Adrenal gland (tissue), 12 donors: ENCODE data around the gene PKP4. TPM values are rescaled to one million over a fixed set of nuclear protein-coding genes. Genes with fewer than 3 reads are reported as not detected.

ENCODE experiments used
- DNase-seq, 7 donors: peaks; one replicate each; pipeline ENCODE4 v3.0.0-alpha.2; 2019 to 2020
- H3K27ac ChIP-seq, 5 donors: fragments of 200-600 bp; sonication (generic) in 4 of 5; 1 replicate in 3 of 5; 2 replicates in 2 of 5; pipeline versions ENCODE4 v1.5.1 to v1.8.0; 2016 to 2020; ENCODE audit warnings: mild to moderate bottlenecking in 1 of 5
- H3K27me3 ChIP-seq: fragments of 200-600 bp; 2 replicates; pipeline ENCODE4 v1.8.0; 2021
- H3K36me3 ChIP-seq, 2 donors: fragments of 200-600 bp; replicated peaks in 1 of 2; 1 replicate in 1 of 2; 2 replicates in 1 of 2; pipeline versions ENCODE4 v1.5.1 to v1.8.0; 2018 to 2022
- H3K4me1 ChIP-seq, 2 donors: fragments of 200-600 bp; replicated peaks in 1 of 2; 1 replicate in 1 of 2; 2 replicates in 1 of 2; pipeline versions ENCODE4 v1.5.1 to v1.8.0; 2018 to 2021
- H3K4me3 ChIP-seq, 4 donors: fragments of 200-600 bp; sonication (generic) in 3 of 4; one replicate each; pipeline ENCODE4 v1.5.1; 2016 to 2018
- H3K9me3 ChIP-seq, 3 donors: fragments of 200-600 bp; sonication (generic) in 1 of 3; replicated peaks in 1 of 3; 1 replicate in 2 of 3; 2 replicates in 1 of 3; pipeline versions ENCODE4 v1.5.1 to v1.8.0; 2016 to 2021
- POLR2A ChIP-seq, 2 donors: fragments of 450-650 bp; IDR thresholded peaks; one replicate each; pipeline ENCODE4 v1.6.1; 2017; ENCODE audit warnings: antibody characterized with exemption in 2 of 2, mild to moderate bottlenecking in 2 of 2, moderate library complexity in 1 of 2
- WGBS, 4 donors: extraction: QIAGEN DNeasy Blood & Tissue Kit in 2 of 4; methylation state at CpG; one replicate each; pipeline versions ENCODE4 v1.1.5 to v1.1.7; 2013 to 2017; 5-methylcytosine and 5-hydroxymethylcytosine counted together
- intact Hi-C, 2 donors: fragments of 100-400 bp; cut with DNase I; formaldehyde crosslinking; loops; one replicate each; pipeline versions ENCODE4 v1.14.1 to v1.15.0; 2022 to 2023
- polyA plus RNA-seq, 3 donors: library from polyadenylated mRNA; stranded (reverse); fragments of 200-250 nt in 2 of 3; fragments of 350-450 nt in 1 of 3; fragmentation: Illumina TruSeq in 1 of 3; extraction: RNeasy Lipid Tissue Mini Kit (QIAGEN cat#74804) in 1 of 3; gene quantifications; one replicate each; pipeline ENCODE4 v1.2.3, GENCODE V29; 2013 to 2014
- total RNA-seq, 9 donors: library from RNA; depleted of rRNA in 4 of 9; stranded (reverse); fragments of >200 nt in 4 of 9; fragments of 120-200 nt in 1 of 9; fragmentation: NEBNext Ultra II Directional in 1 of 9; extraction: Animal tissue kit (Norgen Biotek cat#: 25700) in 1 of 9; gene quantifications; one replicate each; pipeline versions ENCODE4 v1.1.0 to v1.2.4, GENCODE V29; 2013 to 2023
- TF ChIP-seq, protein P1 (sequence below), 6 experiments: fragments of 450-650 bp in 4 of 6; fragments of 200-600 bp in 2 of 6; sonication (generic) in 1 of 6; IDR thresholded peaks; 1 replicate in 5 of 6; 2 replicates in 1 of 6; pipeline versions ENCODE4 v1.5.1 to v1.8.0; 2016 to 2021; ENCODE audit warnings: antibody characterized with exemption in 6 of 6, mild to moderate bottlenecking in 2 of 6, moderate library complexity in 1 of 6
- donor health status: healthy with polysubstance abuse.
- donor health status: Bipolar disorder and iron deficiency.
- donor health status: DM: yes; HTN: yes; CAD: no.
- donor health status: DM: no; HTN: no; CAD: no.
- donor health status: DM: no; HTN: no; CAD: no.
- donor health status: DM: yes; HTN: yes; CAD: no.

The PKP4 gene
- total and polyA plus RNA-seq, 12 donors: 15.6 to 34.9 (median 23.3) TPM

DNA sequence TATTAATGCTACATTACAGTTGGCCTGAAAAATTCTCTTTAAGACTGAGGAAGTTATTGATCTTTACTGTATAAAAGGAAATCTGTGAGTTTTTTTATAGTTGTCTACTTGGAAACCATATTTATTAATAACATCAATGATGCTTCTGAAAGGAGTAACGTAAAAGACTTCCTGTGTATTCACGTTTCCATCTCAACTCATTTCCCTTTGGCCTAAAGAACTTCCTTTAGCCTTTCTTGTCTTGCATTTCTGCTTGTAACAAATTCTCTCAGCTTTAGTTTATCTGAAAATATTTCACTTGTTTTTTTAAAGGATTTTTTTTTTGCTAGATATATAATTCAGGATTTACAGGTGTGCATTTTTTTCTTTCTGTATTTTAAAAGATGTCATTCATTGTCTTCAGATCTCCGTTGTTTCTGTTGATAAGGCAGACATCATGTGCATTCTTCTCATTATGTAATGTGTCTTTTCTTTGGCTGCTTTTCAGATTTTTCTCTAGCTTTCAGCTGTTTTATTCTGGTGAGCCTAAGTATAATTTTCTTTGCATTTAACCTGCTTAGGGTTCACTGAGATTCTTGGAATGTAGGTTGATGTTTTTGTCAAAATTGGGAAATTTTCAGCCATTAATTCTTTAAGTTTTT lies 179.3 kb downstream of the PKP4 start:
- H3K27me3 ChIP-seq: no peaks in the 10 kb centered on the region
- no peak overlapping the region for H3K27ac ChIP-seq
- no peaks in the 10 kb centered on the region for H3K9me3 ChIP-seq
- DNase-seq: no peak
- WGBS, 4 donors: 33 to 49% (median 39%) methylated on average over 3 of the region's 3 CpGs
- intact Hi-C loops: no loop called here
- H3K4me1 ChIP-seq: peaks cover 0 to 21% of the 10 kb centered on the region in 2 donors
- TF ChIP-seq, protein P1, sequence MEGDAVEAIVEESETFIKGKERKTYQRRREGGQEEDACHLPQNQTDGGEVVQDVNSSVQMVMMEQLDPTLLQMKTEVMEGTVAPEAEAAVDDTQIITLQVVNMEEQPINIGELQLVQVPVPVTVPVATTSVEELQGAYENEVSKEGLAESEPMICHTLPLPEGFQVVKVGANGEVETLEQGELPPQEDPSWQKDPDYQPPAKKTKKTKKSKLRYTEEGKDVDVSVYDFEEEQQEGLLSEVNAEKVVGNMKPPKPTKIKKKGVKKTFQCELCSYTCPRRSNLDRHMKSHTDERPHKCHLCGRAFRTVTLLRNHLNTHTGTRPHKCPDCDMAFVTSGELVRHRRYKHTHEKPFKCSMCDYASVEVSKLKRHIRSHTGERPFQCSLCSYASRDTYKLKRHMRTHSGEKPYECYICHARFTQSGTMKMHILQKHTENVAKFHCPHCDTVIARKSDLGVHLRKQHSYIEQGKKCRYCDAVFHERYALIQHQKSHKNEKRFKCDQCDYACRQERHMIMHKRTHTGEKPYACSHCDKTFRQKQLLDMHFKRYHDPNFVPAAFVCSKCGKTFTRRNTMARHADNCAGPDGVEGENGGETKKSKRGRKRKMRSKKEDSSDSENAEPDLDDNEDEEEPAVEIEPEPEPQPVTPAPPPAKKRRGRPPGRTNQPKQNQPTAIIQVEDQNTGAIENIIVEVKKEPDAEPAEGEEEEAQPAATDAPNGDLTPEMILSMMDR (IDR thresholded peaks at IDR 0.05): no peak
- no peak for TF ChIP-seq POLR2A (IDR thresholded peaks at IDR 0.05)
- no peak overlapping the region for H3K4me3 ChIP-seq
- peaks cover 0 to 12% of the 10 kb centered on the region in 2 donors for H3K36me3 ChIP-seq

DNA sequence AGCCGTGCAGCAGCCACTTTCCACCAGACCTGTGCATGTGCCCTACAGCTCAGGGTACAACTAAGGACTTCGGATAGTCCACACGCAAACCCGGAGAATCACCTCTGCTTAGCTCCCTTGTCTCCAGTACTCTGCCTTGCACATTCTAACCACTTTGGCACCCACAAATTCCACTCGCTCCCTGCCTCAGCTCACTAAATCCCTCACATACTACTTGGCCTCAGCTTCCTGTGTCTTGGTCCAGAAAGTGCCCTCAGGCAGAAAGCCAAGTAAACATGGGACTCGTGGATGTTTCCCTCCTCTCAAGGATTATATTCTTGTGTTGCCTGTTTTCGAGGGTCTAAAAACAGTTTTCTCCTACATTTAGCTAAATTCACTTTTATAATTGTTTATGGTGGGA lies 180.6 kb downstream of the PKP4 start:
- Histone ChIP-seq H3K4me3 (no peak overlapping the region), H3K36me3 (peaks cover 0 to 3% of the 10 kb centered on the region in 2 donors), H3K9me3 (no peaks in the 10 kb centered on the region), H3K27ac (no peak overlapping the region), H3K27me3 (no peaks in the 10 kb centered on the region), H3K4me1 (peaks cover 0 to 21% of the 10 kb centered on the region in 2 donors)
- 85 to 89% (median 87%) methylated on average over 7 of the region's 7 CpGs for WGBS, 4 donors
- no peak for TF ChIP-seq POLR2A (IDR thresholded peaks at IDR 0.05)
- TF ChIP-seq, protein P1 (IDR thresholded peaks at IDR 0.05): no peak
- no peak for DNase-seq
- intact Hi-C loops: no loop called here

DNA sequence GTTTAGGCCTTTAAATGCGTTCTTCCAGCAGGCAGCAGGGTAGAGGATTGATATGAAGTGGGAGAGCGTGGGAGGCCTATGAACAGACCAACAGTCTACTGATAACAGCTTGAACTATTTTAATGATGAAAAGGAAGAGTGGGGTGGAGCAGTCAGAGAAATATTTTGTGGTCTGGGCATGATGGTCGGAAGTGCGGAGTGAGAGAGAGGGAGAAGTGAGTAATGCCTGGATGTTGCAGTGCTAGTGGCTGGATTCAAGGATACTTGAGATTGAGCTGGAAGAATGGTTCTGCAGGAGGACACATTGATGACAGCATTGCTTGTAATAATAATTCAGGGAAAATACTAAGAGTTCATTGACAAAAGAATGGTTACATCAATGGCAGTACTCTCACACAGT lies 187.4 kb downstream of the PKP4 start:
- DNase-seq: no peak
- H3K36me3 ChIP-seq: no peaks in the 10 kb centered on the region
- TF ChIP-seq, protein P1 (IDR thresholded peaks at IDR 0.05): no peak
- no peak for TF ChIP-seq POLR2A (IDR thresholded peaks at IDR 0.05)
- no peak overlapping the region for H3K4me3 ChIP-seq
- no peaks in the 10 kb centered on the region for H3K9me3 ChIP-seq
- 68 to 87% (median 71%) methylated on average over 4 of the region's 4 CpGs for WGBS, 4 donors
- intact Hi-C loops: no loop called here
- no peak overlapping the region for H3K27ac ChIP-seq
- H3K4me1 ChIP-seq: no peaks in the 10 kb centered on the region
- H3K27me3 ChIP-seq: no peaks in the 10 kb centered on the region

DNA sequence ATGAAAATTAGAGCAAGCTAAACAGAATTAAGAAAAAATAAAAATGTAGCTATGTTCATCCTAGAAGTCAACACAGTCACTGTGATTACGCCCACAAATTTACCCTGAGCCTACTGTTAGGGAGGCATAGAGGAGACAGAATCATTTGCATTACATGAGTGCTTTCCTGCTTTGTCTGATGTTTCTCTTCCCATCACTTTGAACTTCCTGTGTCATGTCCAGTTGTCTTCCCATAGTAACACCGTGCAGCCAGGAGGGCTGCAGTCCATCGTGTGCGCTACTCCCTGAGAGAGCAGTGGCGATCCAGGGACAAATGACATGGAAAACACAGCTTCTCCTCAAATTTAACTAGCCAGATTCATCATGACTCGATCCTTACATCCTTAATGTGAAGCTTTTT lies 188.5 kb downstream of the PKP4 start:
- no peak overlapping the region for H3K27ac ChIP-seq
- 93 to 96% (median 95%) methylated on average over 6 of the region's 6 CpGs for WGBS, 4 donors
- intact Hi-C loops: no loop called here
- no peaks in the 10 kb centered on the region for H3K4me1 ChIP-seq
- H3K9me3 ChIP-seq: no peaks in the 10 kb centered on the region
- no peak for DNase-seq
- H3K27me3 ChIP-seq: no peaks in the 10 kb centered on the region
- TF ChIP-seq, protein P1 (IDR thresholded peaks at IDR 0.05): no peak
- TF ChIP-seq POLR2A (IDR thresholded peaks at IDR 0.05): no peak
- no peak overlapping the region for H3K4me3 ChIP-seq
- H3K36me3 ChIP-seq: no peaks in the 10 kb centered on the region
